ENCODE measurements around the gene ZDHHC9. TPM values are rescaled to one million over a fixed set of nuclear protein-coding genes. Genes with fewer than 3 reads are reported as not detected.

The ZDHHC9 gene
- total RNA-seq, 1 donor from 2014 or later: 71.1 TPM

- DNase-seq (ENCODE audit: low spot score): no peak
Observed at GRCh38 chrX:129787336-129788055, 56.2 kb downstream of the ZDHHC9 start.

- no peak for DNase-seq (ENCODE audit: low spot score)
Observed at GRCh38 chrX:129786210-129786651, 57.5 kb downstream of the ZDHHC9 start.

GRCh38 chrX:129785160-129785947, 58.3 kb downstream of the ZDHHC9 start:
- no peak for DNase-seq (ENCODE audit: low spot score)

- no peak for DNase-seq (ENCODE audit: low spot score)
Observed at GRCh38 chrX:129784371-129784770, 59.3 kb downstream of the ZDHHC9 start.

- DNase-seq (ENCODE audit: low spot score): no peak
Observed at GRCh38 chrX:129783291-129783713, 60.4 kb downstream of the ZDHHC9 start.

- no peak for DNase-seq (ENCODE audit: low spot score)
Observed at GRCh38 chrX:129782706-129783105, 61.0 kb downstream of the ZDHHC9 start.

GRCh38 chrX:129781680-129782495, 61.8 kb downstream of the ZDHHC9 start:
- DNase-seq (ENCODE audit: low spot score): no peak

GRCh38 chrX:129781134-129781672, 62.5 kb downstream of the ZDHHC9 start:
- DNase-seq (ENCODE audit: low spot score): no peak

- peak; percentile 88 for DNase-seq (ENCODE audit: low spot score)
Observed at GRCh38 chrX:129780441-129781105, 63.1 kb downstream of the ZDHHC9 start.

- peak; percentile 88 for DNase-seq (ENCODE audit: low spot score)
Observed at GRCh38 chrX:129779747-129780146, 63.9 kb downstream of the ZDHHC9 start, which contains the start of gene SASH3. Gene SASH3, plus strand, starts transcription at chrX:129779949. Its CDS starts 149 bp downstream, at chrX:129780098.

- DNase-seq (ENCODE audit: low spot score): no peak
Observed at GRCh38 chrX:129779086-129779672, 64.5 kb downstream of the ZDHHC9 start.

GRCh38 chrX:129777218-129778030, 66.3 kb downstream of the ZDHHC9 start:
- DNase-seq (ENCODE audit: low spot score): no peak

- no peak for DNase-seq (ENCODE audit: low spot score)
Observed at GRCh38 chrX:129773649-129774458, 69.8 kb downstream of the ZDHHC9 start.

GRCh38 chrX:129772796-129773431, 70.8 kb downstream of the ZDHHC9 start:
- no peak for DNase-seq (ENCODE audit: low spot score)

- DNase-seq (ENCODE audit: low spot score): no peak
Observed at GRCh38 chrX:129771266-129771995, 72.3 kb downstream of the ZDHHC9 start.

- DNase-seq (ENCODE audit: low spot score): no peak
Observed at GRCh38 chrX:129769467-129770154, 74.1 kb downstream of the ZDHHC9 start.
